ENCODE measurements around the gene INPP4B.

DNA sequence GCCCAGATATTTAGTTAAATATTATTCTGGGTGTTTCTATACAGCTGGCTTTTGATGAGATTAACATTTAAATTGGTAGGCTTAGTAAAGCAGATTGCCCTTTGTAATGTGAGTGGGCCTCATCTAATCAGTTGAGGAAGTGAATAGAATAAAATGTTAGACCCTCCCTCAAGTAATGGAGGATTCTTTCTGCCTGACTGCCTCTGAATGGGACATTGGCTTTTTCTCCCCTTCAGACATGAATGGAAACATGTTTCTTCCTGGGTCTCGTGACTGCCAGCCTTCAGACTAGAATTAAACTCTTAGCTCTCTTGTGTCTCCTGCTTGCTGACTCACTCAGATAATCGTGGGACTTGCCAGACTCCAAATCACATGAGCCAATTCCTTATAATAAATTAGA lies 266.7 kb downstream of the INPP4B start:
- TF ChIP-seq, protein P1, sequence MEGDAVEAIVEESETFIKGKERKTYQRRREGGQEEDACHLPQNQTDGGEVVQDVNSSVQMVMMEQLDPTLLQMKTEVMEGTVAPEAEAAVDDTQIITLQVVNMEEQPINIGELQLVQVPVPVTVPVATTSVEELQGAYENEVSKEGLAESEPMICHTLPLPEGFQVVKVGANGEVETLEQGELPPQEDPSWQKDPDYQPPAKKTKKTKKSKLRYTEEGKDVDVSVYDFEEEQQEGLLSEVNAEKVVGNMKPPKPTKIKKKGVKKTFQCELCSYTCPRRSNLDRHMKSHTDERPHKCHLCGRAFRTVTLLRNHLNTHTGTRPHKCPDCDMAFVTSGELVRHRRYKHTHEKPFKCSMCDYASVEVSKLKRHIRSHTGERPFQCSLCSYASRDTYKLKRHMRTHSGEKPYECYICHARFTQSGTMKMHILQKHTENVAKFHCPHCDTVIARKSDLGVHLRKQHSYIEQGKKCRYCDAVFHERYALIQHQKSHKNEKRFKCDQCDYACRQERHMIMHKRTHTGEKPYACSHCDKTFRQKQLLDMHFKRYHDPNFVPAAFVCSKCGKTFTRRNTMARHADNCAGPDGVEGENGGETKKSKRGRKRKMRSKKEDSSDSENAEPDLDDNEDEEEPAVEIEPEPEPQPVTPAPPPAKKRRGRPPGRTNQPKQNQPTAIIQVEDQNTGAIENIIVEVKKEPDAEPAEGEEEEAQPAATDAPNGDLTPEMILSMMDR (IDR thresholded peaks at IDR 0.05): no peak
- TF ChIP-seq EP300 (IDR thresholded peaks at IDR 0.05) (no peak), POLR2A (IDR thresholded peaks at IDR 0.05) (no peak)
